Spleen (tissue), 7 donors: Measurements from ENCODE around the gene TTC7B.

Source experiments
- POLR2A ChIP-seq, 3 donors: fragments of 450-650 bp; IDR thresholded peaks; one replicate each; pipeline ENCODE4 v1.5.1; 2017; ENCODE audit warnings: antibody characterized with exemption in 3 of 3, mild to moderate bottlenecking in 1 of 3
- POLR2AphosphoS5 ChIP-seq, 3 donors: sonication (generic); formaldehyde crosslinking; IDR thresholded peaks; one replicate each; pipeline ENCODE4 v1.5.1; 2017; ENCODE audit warnings: antibody characterized with exemption in 3 of 3
- TF ChIP-seq, protein P1 (sequence below), 11 experiments: fragments of 200-600 bp in 7 of 11; fragments of 450-650 bp in 4 of 11; sonication (generic) in 4 of 11; IDR thresholded peaks in 8 of 11; conservative IDR thresholded peaks in 3 of 11; 1 replicate in 7 of 11; 2 replicates in 4 of 11; pipeline versions ENCODE4 v1.4.0 to v1.8.0; 2016 to 2021; ENCODE audit warnings: antibody characterized with exemption in 11 of 11, inconsistent platforms in 4 of 11, mild to moderate bottlenecking in 1 of 11
- donor health status: DM: no; HTN: no; CAD: no; lungs with moderate emphysema.
- donor health status: DM: no; HTN: no; CAD: no.
- donor health status: DM: no; HTN: no; CAD: no.

DNA sequence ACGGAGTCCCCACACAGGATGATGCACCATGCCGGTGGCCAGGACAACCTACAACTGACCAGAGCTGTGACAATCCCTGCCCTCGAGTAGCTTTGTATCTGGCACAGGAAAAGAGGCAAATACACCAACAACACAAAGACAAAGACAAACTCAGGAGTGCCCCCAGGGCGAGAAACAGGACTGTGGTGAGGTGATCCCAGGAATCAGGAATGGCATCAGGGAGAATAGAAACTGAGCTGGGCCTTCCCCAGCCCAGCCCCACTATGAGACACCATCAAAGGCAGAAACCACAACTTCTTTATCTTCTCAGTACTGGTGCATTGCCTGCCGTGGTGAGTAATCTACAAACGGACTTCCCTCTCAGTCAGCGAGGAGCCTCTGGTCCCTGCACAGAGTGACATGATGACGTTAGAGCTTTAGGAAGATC lies 157.7 kb downstream of the TTC7B start:
- TF ChIP-seq, protein P1, sequence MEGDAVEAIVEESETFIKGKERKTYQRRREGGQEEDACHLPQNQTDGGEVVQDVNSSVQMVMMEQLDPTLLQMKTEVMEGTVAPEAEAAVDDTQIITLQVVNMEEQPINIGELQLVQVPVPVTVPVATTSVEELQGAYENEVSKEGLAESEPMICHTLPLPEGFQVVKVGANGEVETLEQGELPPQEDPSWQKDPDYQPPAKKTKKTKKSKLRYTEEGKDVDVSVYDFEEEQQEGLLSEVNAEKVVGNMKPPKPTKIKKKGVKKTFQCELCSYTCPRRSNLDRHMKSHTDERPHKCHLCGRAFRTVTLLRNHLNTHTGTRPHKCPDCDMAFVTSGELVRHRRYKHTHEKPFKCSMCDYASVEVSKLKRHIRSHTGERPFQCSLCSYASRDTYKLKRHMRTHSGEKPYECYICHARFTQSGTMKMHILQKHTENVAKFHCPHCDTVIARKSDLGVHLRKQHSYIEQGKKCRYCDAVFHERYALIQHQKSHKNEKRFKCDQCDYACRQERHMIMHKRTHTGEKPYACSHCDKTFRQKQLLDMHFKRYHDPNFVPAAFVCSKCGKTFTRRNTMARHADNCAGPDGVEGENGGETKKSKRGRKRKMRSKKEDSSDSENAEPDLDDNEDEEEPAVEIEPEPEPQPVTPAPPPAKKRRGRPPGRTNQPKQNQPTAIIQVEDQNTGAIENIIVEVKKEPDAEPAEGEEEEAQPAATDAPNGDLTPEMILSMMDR (IDR thresholded peaks at IDR 0.05 in 8 of 11, conservative IDR thresholded peaks at IDR 0.05 in 3 of 11): no peak
- TF ChIP-seq POLR2A (IDR thresholded peaks at IDR 0.05): no peak
- TF ChIP-seq POLR2AphosphoS5 (IDR thresholded peaks at IDR 0.05): no peak
